Stimulated activated CD8-positive, alpha-beta memory T cell treated with anti-CD3 and anti-CD28 coated beads, Interleukin-12 subunit alpha, Interleukin-12 subunit beta, amount 100 ng/mL, for 1 hour (primary cell): ENCODE results near the gene EML3.
A peak's percentile ranks its signal among the peaks of the same experiment; 100 is the strongest.
"Not testable (repeated sequence)": the region's sequence is repeated elsewhere in the genome, so short reads cannot be mapped to it uniquely, and the experiment has no call there.

ENCODE experiments used
- DNase-seq: peaks from one replicate; pipeline ENCODE4 v3.0.0-alpha.2; 2020; ENCODE audit warnings: low read depth

EML3 gene

GRCh38 chr11:62600367-62601121 is 12.0 kb downstream of the EML3 start:
- no peak for DNase-seq

DNA sequence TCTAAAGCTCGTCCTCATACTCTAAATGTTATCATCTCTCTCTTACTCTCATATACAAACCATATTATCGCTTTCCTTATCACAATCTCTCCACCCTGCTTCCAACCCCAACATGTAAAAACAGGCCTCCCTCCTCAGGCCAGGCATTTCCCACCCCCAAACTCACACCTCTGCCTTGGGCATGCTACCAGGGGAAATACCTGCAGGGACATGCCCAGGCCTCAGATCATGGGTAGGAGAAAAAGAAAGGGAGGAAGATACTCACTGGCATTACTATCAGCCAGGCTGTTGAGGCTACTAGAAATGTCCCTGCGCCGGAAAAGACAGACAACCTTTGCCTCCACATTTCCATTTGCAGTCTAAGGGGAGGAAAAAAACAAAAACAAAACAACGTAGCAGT is 12.7 kb downstream of the EML3 start:
- no peak for DNase-seq

DNA sequence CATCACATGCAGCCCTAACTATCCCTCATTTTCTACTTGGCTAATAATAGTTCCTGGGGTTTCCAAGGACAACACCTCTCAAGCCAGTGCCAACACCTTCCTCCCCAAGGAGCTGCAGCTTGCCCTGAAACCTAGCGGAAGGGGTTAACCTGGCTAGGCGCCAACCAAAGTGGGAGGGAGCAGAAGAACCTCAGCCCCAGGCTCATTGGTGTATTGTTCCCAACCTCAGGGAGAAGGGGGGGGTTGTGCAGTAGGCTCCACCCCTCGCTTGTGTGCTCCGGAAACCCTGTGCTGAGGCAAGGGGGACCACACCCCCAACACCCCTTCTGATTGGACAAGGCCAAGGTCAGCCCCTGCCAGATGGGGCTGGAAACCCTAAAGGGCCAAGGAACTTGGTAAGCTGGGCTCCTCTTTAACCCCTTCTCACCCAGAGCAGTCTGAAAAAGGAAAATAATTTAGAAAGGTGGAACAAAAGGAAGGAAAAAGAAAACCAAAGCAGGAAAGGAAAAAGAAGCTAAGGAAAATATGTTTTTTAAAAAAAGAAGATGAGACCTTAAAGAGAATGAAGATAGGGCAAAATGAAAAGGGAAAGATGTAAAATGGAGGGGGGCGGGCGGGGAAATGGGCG is 13.4 kb downstream of the EML3 start:
- DNase-seq, result peak; percentile 88

- no peak for DNase-seq
These were observed 17.5 kb downstream of the EML3 start for GRCh38 chr11:62595124-62595523.

GRCh38 chr11:62593434-62594044 is 19.0 kb downstream of the EML3 start:
- peak; percentile 62 for DNase-seq

DNA sequence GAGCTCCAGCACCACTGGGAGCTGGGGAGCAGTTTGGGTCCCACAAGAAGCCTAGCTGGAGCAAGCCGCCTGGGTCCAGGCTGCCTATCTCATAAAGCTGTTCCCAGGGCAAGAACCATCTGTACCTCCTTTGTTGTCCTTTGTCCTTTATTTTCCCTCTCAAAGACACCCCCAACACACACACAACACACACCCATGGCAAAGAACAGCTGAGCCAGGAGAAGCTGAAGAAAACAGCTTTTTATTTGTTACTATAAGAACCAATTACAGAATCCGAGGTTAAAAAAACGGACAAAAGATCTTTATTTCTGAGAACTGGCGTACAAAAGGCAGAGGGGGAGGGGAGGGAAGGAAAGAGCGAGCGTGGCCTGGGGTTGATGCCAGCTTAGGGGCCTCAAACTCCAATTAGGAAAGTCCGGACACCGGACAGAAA is 19.6 kb downstream of the EML3 start:
- no peak for DNase-seq

GRCh38 chr11:62592146-62592815 is 20.3 kb downstream of the EML3 start:
- no peak for DNase-seq

GRCh38 chr11:62591448-62592145 is 21.0 kb downstream of the EML3 start, which contains the start of gene TUT1:
TUT1 (minus strand) TSS chr11:62591523; CDS start chr11:62591485, 38 bp downstream.
- peak; percentile 94 for DNase-seq

DNA sequence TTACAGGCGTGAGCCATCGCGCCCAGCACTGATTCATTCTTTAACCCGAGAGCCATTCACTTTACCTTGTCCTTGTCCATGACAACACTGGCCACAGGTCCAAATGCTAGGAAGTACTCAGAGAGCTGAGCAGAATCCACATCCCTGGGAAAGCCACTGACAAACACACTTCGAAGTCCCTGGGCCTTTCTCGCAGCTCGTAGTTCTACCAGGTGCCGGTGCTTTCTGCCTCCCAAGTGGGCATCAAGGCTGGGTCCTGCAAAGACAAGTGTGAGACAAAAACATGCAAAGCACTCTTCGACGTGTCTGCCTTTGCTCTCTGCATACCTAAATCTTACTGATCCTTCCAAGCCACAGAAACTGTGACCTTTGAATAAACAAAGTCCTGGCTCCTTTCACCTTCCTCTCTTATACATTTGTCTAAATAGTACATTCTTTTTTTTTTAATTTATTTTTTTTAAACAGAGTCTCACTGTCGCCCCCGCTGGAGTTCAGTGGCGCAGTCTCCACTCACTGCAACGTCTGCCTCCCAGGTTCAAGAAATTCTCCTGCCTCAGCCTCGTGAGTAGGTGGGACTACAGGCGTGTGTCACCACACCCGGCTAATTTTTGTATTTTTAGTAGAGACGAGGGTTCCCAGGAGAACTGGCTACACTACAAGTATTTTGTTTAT is 23.5 kb downstream of the EML3 start:
- DNase-seq, result no peak

- DNase-seq, result not testable (repeated sequence)
These were observed 27.2 kb downstream of the EML3 start for GRCh38 chr11:62585356-62585755.

DNA sequence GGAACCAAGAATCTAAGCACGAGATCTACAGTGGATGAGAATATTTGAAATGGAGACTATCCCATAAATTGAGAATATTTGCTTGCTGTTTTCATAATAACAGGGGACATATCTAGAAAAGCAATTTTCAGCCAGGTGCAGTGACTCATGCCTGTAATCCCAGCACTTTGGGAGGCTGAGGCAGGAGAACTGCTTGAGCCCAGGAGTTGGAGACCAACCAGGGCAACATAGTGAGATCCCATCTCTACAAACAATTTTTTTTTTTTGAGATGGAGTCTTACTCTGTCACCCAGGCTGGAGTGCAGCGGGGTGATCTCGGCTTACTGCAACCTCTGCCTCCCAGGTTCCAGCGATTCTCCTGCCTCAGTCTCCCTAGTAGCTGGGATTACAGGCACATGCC is 30.8 kb downstream of the EML3 start:
- not testable (repeated sequence) for DNase-seq

DNA sequence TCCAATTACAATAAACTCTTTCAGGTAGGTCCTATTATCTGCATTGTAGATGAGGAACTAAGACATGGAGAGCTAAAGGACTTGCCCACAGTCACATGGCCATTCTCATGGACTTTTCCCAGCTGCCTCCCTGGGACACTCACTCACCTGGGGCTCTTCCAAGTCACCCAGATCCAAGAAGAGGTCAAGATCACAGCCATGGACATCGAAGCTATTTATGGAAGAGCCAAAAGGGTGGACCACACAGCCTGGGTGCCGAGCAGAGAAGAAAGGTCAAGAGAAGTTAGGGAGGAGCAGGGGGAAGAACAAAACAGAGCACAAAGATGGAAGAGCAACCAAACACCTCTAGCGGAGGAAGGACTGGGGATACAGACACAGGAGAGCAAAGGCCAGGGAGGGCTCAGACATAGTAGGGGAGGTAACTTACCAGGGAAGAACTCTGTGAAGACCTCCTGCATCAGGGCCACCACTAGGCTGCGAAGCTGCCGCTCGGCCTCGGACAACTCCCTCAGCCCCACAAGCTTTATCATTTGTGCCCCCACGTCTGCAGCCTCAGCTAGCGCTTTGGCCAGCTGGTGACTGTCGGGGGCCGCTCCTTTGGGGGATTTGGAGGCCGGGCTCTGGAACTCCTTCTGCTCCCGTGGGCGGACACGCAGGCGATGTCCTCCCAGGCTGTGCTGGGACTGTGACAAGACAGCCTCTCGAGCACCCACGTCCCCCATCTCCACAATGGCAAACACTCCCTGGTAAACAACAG is 31.4 kb downstream of the EML3 start:
- DNase-seq, result no peak

DNA sequence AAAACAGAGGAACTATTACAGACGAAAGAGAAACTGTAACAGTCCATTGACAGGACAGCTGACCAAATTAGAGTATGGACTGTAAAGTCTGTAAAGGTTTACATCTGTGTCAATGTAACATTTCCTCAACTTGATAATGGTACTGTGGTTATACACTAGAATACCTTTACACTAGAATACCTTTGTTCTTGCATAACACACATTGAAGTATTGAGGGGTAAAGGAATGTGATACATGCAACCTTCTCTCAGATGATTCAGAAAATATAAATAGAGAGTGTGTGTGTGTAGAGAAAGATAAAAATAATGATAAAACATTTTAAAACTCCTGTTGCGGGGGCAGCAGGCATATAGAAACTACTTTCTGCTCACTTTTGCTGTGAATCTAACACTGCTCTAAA is 33.3 kb downstream of the EML3 start:
- no peak for DNase-seq

- no peak for DNase-seq
These were observed 34.0 kb downstream of the EML3 start for GRCh38 chr11:62578541-62578940.

GRCh38 chr11:62577046-62577714 is 35.4 kb downstream of the EML3 start:
- DNase-seq, result no peak

DNA sequence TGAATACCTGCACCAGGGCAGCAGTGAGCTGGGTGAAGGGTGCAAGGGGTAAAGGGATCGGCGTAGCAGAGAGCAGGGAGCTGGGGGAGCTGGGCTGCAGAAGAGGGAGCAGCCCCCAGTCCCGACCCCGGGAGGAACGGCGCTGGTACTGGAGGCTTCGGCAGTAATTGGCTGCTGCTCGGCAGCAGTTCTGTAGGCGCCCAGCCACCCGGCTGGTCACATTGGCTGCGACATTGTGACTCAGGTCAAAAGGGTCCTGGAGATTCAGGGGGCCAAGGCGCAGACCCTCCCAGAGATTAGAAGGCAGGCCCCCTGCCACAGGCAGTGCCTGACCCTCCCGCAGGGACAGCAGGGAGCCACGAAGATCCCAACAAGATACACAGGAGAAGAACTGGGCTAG is 36.7 kb downstream of the EML3 start:
- no peak for DNase-seq

GRCh38 chr11:62575156-62575555 is 37.4 kb downstream of the EML3 start:
- DNase-seq, result no peak

GRCh38 chr11:62574363-62575071 is 38.1 kb downstream of the EML3 start:
- no peak for DNase-seq

DNA sequence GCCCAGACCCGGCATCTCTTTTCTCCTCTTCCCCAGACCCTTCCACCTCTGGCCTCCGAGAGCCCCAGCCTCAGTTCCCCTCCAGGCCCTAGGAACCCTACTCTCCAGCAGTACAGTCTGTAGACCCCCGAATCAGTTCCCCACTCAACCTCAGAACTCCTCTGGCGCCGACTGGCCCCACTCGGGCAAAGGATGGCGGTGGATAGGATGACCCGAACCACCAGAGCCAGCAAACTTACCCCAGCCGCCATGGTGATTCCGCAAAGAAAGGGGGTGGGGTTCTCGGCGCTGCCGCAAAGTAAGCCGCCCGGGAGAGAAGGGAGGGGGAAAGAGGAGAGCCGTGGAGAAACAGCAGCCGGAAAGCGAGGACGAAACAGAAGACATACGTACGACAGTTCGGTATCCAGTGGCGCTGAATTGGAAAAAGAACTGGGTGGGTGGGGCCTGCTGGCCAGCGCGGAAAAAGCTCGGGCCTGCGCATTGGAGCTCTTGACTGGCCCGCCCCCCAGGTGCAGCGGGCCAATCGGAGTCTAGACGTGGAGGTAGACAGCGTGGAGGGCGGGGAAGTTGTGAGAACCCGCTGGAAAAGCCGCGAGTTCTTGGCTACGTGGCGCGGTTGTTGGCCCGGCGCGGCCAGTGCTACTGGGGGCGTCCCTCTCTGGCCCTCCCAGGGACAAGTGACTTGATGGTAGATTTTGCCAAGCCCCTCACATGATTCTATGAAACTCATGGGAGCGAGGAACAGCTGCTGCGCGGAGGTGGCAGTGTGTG is 38.8 kb downstream of the EML3 start, which contains the start of gene EEF1G:
Gene EEF1G (minus strand): TSS at position 300 of the 771 bp plus-strand sequence. CDS start 49 bp downstream, at position 251.
- peak; percentile 95 for DNase-seq
